Measurements from ENCODE around the gene GCM1. TPM values are rescaled to one million over a fixed set of nuclear protein-coding genes. Genes with fewer than 3 reads are reported as not detected.

GCM1 gene
- 0.02 TPM for total RNA-seq (2013)
- under 1 TPM in 1 of 3 donors, not detected in 2; 0.08 TPM for polyA plus RNA-seq
- not detected in 2 replicates for polyA minus RNA-seq
- 0 to 1.4 (median 0.06) reads per million in 11 experiments for total RNA-seq

GRCh38 chr6:53148684-53149083 lies at the start of gene GCM1:
TSS of gene GCM1 (minus strand) at chr6:53148841. CDS start at chr6:53145632, 3,209 bp downstream.
- H3K9ac ChIP-seq (ENCODE audit: insufficient read depth, low read length, poor library complexity, severe bottlenecking) = no peak within 1 kb of the TSS
- intact Hi-C loops (cut with micrococcal nuclease) = no loop called here
- no peaks in the 10 kb centered on the region for H3K4me1 ChIP-seq (ENCODE audit: control insufficient read depth in 1 of 2, insufficient read depth in 2 of 2, low read length in 2 of 2)
- Mint-ChIP-seq H3K4me1 (peaks cover 3% of the 10 kb centered on the region), H3K27me3 (ENCODE audit: low read depth in 3 of 3) (peaks cover 2 to 9% (median 5%) of the 10 kb centered on the region in 3 donors), H3K4me3 (no peak within 1 kb of the TSS), H3K27ac (peak within 1 kb of the TSS in 1 of 7 donors; percentile 57), H3K36me3 (no peaks in the 10 kb centered on the region), H3K9me3 (peaks cover 0 to 3% (median 0%) of the 10 kb centered on the region in 7 donors)
- no peak within 1 kb of the TSS for H3K4me2 ChIP-seq (replicated peaks; ENCODE audit: extremely low read depth, low read length, poor library complexity, severe bottlenecking)
- DNase-seq = no peak
- no peak within 1 kb of the TSS for H3K27ac ChIP-seq (ENCODE audit: low read depth in 1 of 2, low read length in 2 of 2)
- no peak within 1 kb of the TSS for H2AFZ ChIP-seq (ENCODE audit: insufficient read depth, low read depth, low read length, poor library complexity, severe bottlenecking)
- no peaks in the 10 kb centered on the region for H3K27me3 ChIP-seq (ENCODE audit: control insufficient read depth in 2 of 2, insufficient read depth in 2 of 2, low read length in 2 of 2)
- WGBS (ENCODE audit: insufficient coverage) = 90% methylated on average over 5 of the region's 5 CpGs
- no peaks in the 10 kb centered on the region for H3K36me3 ChIP-seq (replicated peaks in 1 of 2; ENCODE audit: control insufficient read depth in 1 of 2, insufficient read depth in 2 of 2, low read length in 2 of 2)
- H3K79me2 ChIP-seq (ENCODE audit: insufficient read depth, low read length) = no peaks in the 10 kb centered on the region
- H3K9me3 ChIP-seq (replicated peaks in 1 of 2; ENCODE audit: control insufficient read depth in 1 of 2, insufficient read depth in 1 of 2, low read length in 2 of 2) = no peaks in the 10 kb centered on the region
- no peak for TF ChIP-seq CTCF (IDR thresholded peaks at IDR 0.05)
- no peaks in the 10 kb centered on the region for H4K20me1 ChIP-seq (ENCODE audit: insufficient read depth, low read length)
- H3K4me3 ChIP-seq (replicated peaks in 1 of 3; ENCODE audit: low read depth in 2 of 3, low read length in 3 of 3) = no peak within 1 kb of the TSS

GRCh38 chr6:53197553-53197952 lies 48.9 kb upstream of the GCM1 start:
- Mint-ChIP-seq H3K9me3 (peaks cover 0 to 3% (median 0%) of the 10 kb centered on the region in 7 donors), H3K27ac (peak overlapping the region in 1 of 7 donors; percentile 52), H3K36me3 (no peaks in the 10 kb centered on the region), H3K4me3 (no peak overlapping the region), H3K27me3 (ENCODE audit: low read depth in 3 of 3) (peaks cover 0 to 1% (median 0%) of the 10 kb centered on the region in 3 donors), H3K4me1 (peaks cover 47% of the 10 kb centered on the region)
- no peak for TF ChIP-seq CTCF (IDR thresholded peaks at IDR 0.05)
- no peak overlapping the region for H2AFZ ChIP-seq (ENCODE audit: insufficient read depth, low read depth, low read length, poor library complexity, severe bottlenecking)
- intact Hi-C loops (cut with micrococcal nuclease) = loop anchor here in 1 of 2 donors (5.0 kb wide), 1 partner anchor 40 kb away; no protein-coding TSS in a partner anchor
- H3K4me3 ChIP-seq (replicated peaks in 1 of 3; ENCODE audit: low read depth in 2 of 3, low read length in 3 of 3) = no peak overlapping the region
- H3K4me2 ChIP-seq (replicated peaks; ENCODE audit: extremely low read depth, low read length, poor library complexity, severe bottlenecking) = no peak overlapping the region
- no peaks in the 10 kb centered on the region for H3K9me3 ChIP-seq (replicated peaks in 1 of 2; ENCODE audit: control insufficient read depth in 1 of 2, insufficient read depth in 1 of 2, low read length in 2 of 2)
- 100% methylated on average over 2 of the region's 3 CpGs for whole genome bisulfite sequencing (ENCODE audit: insufficient coverage)
- H3K79me2 ChIP-seq (ENCODE audit: insufficient read depth, low read length) = no peaks in the 10 kb centered on the region
- H3K9ac ChIP-seq (ENCODE audit: insufficient read depth, low read length, poor library complexity, severe bottlenecking) = no peak overlapping the region
- no peaks in the 10 kb centered on the region for H4K20me1 ChIP-seq (ENCODE audit: insufficient read depth, low read length)
- H3K4me1 ChIP-seq (ENCODE audit: control insufficient read depth in 1 of 2, insufficient read depth in 2 of 2, low read length in 2 of 2) = peaks cover 33 to 44% of the 10 kb centered on the region in 2 donors
- no peak overlapping the region for H3K27ac ChIP-seq (ENCODE audit: low read depth in 1 of 2, low read length in 2 of 2)
- H3K36me3 ChIP-seq (replicated peaks in 1 of 2; ENCODE audit: control insufficient read depth in 1 of 2, insufficient read depth in 2 of 2, low read length in 2 of 2) = no peaks in the 10 kb centered on the region
- DNase-seq = no peak
- no peaks in the 10 kb centered on the region for H3K27me3 ChIP-seq (ENCODE audit: control insufficient read depth in 2 of 2, insufficient read depth in 2 of 2, low read length in 2 of 2)
